Measurements from ENCODE around the gene PDE10A.

Gene PDE10A

DNA sequence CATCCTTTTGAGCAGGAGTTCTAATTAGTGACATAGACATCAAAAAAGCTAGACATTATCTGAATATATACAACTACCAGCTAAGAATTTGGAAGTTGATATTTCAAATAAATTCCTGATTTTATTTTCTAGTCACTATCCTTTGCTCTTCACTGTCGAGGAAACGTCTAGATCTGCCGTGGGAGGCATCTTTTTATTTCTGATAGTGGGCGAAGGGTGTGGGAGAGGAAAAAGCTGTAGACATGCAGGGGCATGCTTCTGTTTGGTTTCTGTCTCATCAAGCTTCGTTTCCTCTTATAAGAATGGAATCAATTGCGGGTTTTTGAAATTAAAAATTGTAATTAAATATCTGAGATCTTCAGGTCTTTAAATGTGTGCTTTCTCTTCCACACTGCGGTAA, 337.4 kb downstream of the PDE10A start:
- DNase-seq: no peak

DNA sequence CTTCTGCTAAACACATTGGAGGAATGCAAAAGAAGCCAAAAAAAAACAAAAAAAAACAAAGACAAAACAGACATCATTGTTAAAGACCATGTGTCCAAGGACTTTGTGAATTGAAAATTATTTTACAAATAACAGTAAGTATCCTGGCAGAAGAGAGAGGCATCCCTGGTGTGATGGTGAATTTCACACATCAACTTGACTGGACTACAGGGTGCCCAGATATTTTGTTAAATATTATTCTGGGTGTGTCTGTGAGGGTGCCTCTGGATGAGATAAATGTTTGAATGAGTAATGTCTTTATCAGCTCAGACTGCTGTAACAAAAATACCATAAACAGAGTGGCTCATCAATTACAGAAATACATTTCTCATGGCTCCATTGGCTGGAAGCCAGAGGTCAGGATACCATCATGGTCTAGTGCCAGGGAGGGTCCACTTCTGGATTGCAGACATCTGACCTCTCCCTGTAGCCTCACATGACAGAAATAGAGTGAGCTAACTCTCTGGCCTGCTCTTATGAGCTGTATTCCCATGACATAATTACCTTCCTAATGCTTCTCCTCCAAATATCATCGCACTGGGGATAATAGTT, 341.4 kb downstream of the PDE10A start:
- no peak for DNase-seq

DNA sequence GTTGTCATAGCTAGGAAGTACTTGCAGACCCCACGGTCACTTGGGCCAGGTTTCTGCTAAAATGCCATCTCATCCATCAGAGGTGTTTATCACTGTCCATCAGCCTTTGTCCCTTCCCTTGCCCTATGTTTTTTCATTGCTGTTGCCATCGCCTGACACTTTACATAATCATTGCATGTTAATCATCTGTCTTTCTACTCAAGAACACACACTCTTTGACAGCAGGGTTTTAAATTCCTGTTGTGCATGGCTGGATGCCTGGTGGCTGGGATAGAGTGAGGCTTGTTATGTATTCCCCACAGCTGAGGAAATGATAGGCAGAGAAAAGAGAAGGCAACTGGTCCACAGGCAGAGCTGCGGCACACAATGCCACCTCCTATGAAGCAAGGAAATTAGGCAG, 341.9 kb downstream of the PDE10A start:
- DNase-seq: no peak

DNA sequence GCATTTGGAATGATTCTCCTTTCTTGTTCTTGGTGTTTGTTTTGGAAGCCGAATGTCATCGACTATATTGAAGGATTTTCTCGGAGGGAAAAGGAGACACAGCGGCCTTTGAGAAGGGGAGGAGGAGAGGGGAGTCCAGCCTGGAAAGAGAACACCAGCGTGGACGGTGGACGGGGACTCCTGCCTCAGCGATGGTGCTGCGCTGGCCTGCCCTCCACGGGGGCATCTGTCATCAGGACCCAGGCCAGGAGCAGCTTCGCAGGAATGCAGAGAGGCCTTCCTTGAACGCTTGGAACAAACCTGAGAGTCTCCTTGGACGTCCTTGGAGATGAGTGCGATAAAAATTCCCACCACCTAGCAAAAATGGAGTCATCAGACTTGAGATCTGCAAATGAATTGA, 345.3 kb downstream of the PDE10A start:
- no peak for DNase-seq

GRCh38 chr6:165308926-165309731, 353.9 kb downstream of the PDE10A start, which contains the start of gene C6orf118:
TSS of gene C6orf118 (minus strand) at chr6:165309605. CDS start at chr6:165309586, 19 bp downstream.
- no peak for DNase-seq

GRCh38 chr6:165306955-165307354, 356.1 kb downstream of the PDE10A start:
- no peak for DNase-seq

GRCh38 chr6:165301372-165302246, 361.4 kb downstream of the PDE10A start:
- DNase-seq: no peak

DNA sequence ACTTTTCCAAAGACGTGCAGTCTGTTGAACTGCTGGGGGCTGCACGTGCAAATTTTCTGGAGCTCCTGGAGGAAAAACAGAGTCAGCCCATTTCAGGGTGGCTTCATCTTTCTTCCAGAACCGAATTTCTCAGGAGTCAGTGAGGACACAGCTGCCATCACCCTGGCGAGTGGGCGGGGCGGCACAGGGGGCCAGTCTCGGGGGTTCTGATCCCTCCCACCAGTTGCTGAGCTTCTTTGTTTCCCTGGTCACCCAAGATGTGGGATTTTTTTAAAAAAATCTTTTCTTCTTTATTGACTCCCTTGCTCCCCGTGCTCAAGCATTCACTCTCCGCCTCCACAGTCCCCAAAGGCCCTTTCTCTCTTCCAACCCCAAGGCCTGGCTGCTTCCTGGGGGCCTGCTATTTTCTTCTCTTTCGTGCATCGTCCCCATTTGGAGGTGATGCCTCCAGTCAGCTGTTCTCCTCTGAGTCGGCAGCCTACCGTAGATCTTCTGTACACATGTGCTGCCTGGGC, 362.6 kb downstream of the PDE10A start:
- DNase-seq: no peak

DNA sequence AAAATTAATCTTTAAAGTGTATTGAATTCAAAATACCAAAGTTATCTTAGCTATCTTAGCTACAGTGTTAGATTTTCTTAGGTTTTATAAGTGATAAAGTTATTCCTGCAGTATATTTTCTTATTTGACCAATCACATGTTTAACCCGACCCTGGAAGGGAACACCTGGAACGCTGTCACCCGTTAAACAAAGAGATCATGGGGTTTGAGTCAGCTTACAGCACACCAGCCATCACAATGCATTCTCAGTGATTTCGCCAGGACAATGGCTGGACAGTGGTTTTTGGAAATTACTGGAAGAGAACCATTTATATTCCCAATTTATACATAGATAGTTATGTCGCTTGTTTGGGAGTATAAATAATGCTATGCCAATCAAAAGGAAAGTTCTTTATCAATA, 364.2 kb downstream of the PDE10A start:
- DNase-seq: no peak

DNA sequence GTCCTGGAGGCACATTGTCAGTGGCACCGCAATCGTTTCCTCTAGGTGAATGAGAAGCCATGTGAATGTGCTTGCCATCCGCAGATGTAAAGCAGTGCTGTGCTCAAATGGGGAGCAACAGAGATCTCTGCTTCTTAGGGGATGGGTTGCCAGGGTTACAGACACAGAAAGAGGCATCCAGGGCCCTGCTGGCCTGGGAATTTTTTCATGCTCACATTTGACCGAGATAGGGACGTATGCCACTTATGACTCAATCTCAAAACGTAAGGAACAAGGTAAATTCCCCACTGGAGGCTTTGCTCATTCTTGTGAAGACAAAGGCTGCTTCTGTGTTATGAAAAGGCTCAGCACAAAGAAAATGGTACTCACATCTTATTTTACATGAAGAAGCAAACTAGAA, 364.6 kb downstream of the PDE10A start:
- DNase-seq: no peak

DNA sequence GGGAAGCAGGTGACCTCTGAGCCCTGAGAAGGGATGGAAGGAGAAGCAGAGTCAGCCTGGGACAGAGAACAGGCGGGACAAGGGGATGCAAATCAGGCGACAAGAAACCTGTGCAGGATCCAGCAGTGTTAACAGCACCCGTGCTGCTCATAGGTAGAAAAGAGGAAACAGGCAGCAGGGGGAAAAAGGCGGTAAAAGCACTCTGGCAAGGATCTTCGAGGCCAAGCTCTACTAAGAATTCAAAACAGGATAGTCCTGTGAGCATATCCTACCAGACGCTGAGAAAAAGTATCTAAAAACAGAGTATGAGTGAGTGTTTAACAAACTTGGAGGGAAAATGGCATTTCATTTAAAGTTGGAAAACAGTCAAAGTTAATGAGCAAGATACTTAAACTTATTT, 370.4 kb downstream of the PDE10A start:
- no peak for DNase-seq

Measured in stimulated activated naive CD4-positive, alpha-beta T cell (primary cell).